GM19193 (cell line): Measurements from ENCODE around the gene REC8.

Source experiments
- POLR2A ChIP-seq: IDR thresholded peaks from 4 replicates; pipeline ENCODE4 v1.6.1; 2011; ENCODE audit not compliant: insufficient read depth, insufficient read length; ENCODE audit errors: extremely low read depth

The REC8 gene

DNA sequence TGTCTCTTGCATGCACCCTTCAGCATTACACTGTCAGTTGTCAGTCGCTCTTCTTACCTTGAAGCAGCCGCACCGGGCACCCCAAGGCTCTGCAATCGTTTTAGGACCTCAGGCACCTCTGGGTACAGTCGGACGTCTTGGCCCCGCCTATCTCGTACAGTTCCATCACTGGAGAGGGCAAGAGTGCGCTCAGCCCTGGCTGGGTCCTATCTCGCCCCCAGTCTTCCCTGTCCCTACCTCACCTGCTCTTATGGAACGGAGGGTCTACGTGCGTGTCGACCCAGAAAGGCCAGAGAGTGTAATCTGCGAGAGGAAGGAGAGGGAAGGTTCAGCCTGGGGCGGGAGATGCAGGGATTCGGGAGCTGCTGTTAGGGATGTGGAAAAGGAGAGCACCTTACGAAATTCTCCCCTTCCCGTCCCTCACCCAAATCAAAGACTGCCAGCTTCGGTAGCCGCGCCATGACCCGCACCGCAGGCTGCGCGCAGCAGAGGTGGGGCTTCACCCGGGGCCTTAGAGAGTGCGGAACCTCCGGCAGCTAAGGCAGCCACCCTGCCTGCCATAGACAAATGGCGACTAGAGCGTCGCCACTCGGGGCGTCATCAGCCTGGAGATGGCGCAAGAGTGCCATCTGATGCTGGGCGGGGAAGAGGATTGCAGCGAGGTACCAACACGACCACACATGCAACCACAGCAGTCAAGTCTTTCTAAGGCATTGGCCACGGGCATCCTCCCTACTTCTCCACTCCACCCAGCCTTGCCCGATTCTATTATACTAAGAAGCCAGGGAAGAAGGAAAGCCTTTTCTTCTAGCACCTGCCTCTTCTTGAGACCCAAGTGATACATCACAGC, 43.8 kb downstream of the REC8 start, which contains the start of gene MDP1:
TSS of gene MDP1 (minus strand) at position 572 of the 850 bp plus-strand sequence. CDS start at position 461, 111 bp downstream.
- TF ChIP-seq POLR2A, result peak; percentile 84

DNA sequence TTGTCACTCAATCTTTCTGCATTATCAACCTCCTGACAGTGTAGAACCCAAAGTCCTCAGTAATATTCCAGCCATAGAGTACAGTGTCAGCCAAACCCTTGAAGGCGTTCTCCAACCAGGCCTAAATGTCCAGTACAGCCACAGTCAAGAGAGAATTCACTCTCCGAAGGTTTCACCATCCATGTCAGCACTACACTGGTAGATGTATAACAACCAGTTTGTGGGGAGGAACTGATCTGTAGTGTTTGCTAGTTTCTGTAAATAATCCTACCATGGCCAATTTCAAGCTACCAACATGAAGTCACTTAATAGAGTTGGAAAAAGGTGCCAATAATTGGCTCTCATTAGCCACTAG, 44.4 kb downstream of the REC8 start:
- no peak for TF ChIP-seq POLR2A

DNA sequence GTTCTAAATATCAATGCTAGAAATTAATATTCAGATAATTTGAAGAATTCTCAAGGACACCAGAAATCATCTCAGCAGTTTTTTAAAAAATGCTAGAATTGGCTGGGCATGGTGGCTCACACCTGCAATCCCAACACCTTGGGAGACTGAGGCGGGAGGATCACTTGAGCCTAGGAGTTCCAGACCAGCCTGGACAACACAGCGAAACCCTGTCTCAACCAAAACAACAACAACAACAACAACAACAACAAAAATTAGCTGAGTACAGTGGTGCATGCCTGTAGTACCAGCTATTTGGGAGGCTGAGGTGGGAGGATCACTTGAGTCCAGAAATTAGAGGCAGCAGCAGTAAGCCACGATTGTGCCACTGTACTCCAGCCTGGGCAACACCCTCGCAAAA, 47.2 kb downstream of the REC8 start:
- no peak for TF ChIP-seq POLR2A

DNA sequence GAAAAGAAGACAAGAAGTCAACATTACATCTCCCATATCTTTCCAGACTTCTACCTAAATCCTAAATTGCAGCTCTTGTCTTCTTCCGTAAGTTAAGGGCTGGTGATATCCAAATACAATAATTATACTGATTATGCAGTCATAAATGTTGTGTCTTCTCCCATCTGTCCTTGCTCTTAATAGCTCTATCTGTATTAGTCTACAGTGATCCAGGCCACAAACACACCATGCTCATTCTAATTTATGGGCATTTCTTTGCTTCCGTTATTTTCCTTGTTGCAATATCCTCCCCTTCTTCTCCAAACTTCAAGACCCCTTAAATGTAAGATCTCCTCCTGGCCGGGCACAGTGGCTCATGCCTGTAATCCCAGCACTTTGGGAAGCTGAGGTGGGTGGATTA, 47.6 kb downstream of the REC8 start:
- no peak for TF ChIP-seq POLR2A

DNA sequence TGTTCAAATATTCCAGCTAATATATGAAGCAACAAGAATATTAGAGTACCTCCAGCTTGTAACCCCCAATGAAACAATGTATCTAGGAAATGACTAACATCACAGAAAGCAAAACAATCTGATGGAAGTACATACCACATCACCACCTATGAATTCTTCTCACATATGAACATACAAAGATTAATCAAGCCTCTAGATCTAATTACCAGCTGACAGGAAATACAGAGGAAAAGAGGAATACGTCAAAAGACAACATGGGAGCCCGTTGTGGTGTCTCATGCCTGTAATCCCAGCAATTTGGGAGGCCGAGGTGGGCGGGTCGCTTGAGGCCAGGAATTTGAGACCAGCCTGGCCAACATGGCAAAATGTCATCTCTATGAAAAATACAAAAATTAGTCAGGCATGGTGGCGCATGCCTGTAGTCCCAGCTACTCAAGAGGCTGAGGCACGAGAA, 52.8 kb downstream of the REC8 start:
- TF ChIP-seq POLR2A, result no peak

DNA sequence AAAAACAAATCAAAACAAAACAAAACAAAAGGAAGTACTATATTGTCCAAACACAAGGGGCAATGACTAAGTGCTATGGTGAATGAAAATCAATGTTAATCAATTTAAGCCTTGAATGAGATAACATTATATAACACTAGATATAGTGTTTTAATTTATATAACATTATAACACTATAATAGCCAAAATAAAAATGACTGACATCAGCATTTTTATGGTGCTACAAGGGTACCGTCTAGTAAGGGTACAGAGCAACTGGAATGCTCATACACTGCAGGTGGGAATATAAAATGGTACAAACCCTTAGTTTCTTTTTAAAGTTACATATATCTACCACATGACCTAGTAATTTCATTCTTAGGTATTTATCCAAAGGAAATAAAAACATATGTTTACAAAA, 54.6 kb downstream of the REC8 start:
- no peak for TF ChIP-seq POLR2A

DNA sequence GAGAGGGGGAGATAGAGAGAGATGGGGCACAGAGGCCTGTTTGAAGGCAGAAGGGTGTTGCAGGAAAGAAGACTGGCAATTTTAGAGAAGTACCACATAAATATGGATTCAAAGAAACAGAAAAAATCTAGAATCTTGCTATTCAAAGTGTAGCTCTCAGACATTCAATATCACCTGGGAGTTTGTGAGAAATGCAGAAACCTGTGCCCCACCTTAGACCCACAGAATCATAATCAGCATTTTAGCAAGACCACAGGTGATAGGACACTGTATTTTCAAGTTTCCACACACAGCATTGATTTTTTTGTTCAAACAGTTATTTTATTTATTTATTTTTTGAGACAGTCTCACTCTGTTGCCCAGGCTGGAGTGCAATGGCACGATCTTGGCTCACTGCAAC, 57.0 kb downstream of the REC8 start:
- TF ChIP-seq POLR2A, result no peak
